T-cell (primary cell): Measurements from ENCODE around the gene NUB1. TPM values are rescaled to one million over a fixed set of nuclear protein-coding genes. Genes with fewer than 3 reads are reported as not detected.

Experiments
- total RNA-seq, 35 experiments: library from RNA in 6 of 35; stranded (reverse) in 6 of 35; fragments of 120-200 nt in 1 of 35; gene quantifications; one replicate each; pipeline versions ENCODE4 v1.2.1 to v1.2.4 and lab custom pipeline; 2013 to 2026

The NUB1 gene
- total RNA-seq, 5 donors from 2014 or later (not counting 1 experiment from before 2014, with no cell fraction given): 77.4 to 98.9 (median 87.7) TPM

Other genes with a start within 250 kb of the NUB1 start
- not detected for gene GBX1, start 174.1 kb upstream of the NUB1 start, total RNA-seq
- gene ASB10, start 154.6 kb upstream of the NUB1 start, total RNA-seq: not detected
- gene H2BK1, start 131.3 kb upstream of the NUB1 start, total RNA-seq: 1 to 10 TPM; 3.1 to 7.7 (median 5.1) TPM
- gene ABCF2, start 114.6 kb upstream of the NUB1 start, total RNA-seq: 10 to 100 TPM; 22.9 to 39.7 (median 38.8) TPM
- gene CHPF2, start 109.3 kb upstream of the NUB1 start, total RNA-seq: 10 to 100 TPM; 34.2 to 66.1 (median 64.1) TPM
- 10 to 100 TPM in 2 of 5 donors, 1 to 10 TPM in 3; 6.3 to 28.5 (median 9.1) TPM for gene SMARCD3, start 93.1 kb upstream of the NUB1 start, total RNA-seq
- 10 to 100 TPM in 3 of 5 donors, 1 to 10 TPM in 2; 3.1 to 26.0 (median 10.1) TPM for gene WDR86, start 68.2 kb downstream of the NUB1 start, total RNA-seq
- 1 to 10 TPM in 2 of 5 donors, under 1 TPM in 1, not detected in 2; 0.98 to 1.8 (median 1.0) TPM for gene CRYGN, start 98.3 kb downstream of the NUB1 start, total RNA-seq
- gene RHEB, start 178.1 kb downstream of the NUB1 start, total RNA-seq: 10 to 100 TPM; 35.8 to 46.0 (median 41.6) TPM